GM18868 (cell line): Measurements from ENCODE around the gene IDNK.

Experiments used
- ATAC-seq: cut with Tn5 transposase; IDR thresholded peaks from one replicate; pipeline ENCODE4 v1.9.1; 2021; ENCODE audit warnings: mild to moderate bottlenecking, moderate library complexity; ENCODE audit not compliant: unreplicated experiment

The IDNK gene

DNA sequence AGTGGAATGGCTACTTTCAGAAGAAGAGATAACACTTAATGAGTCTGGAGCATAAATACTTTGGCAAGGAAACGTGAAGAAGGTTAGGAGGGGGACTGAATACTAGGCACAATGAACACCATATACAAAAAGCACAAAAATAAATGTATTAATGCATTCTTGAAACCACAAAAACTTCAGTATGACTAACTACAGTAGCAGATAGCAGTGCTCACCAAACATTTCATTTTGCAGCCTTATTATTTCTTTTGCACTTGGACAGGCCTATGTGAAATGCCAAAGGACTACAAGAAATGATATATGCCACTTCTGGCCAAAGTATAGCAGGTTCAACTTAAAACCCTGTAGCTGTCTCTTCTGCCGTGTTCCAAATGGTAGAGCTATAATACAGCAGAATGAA is 58.5 kb downstream of the IDNK start:
- peak; percentile 59 for ATAC-seq

DNA sequence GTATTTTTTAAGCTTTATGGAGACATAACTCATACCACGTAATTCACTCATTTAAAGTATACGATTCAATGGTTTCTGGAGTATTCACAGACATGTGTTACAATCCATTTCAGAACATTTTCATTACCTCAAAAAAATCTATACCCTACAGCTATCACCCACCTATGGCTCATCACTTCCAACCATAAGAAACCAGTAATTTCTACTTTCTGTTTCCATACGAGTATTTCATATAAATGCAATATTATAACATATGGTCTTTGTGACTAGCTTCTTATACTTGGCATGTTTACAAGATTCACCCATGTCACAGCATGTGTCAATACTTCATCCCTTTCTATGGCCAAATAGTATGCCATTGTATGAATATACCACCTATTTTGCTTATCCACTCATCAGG is 66.0 kb downstream of the IDNK start:
- no peak for ATAC-seq

DNA sequence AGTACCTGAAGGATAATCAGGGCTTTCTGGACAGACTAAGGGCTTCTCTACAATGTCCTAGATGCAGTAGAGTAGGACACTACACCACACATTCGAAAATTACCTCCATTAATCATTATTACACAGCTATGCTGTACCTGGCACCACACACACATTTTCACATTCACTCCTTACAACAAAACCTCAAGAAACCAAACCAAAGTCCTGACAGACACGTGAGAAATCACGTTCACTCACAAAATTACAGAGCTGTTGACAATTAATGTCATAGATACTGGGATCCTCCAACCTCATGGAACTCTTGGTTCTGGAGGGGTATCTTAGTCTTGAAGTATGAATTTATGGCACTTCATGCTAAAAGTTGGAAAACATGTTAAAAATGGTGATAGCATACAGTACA is 68.5 kb downstream of the IDNK start:
- ATAC-seq = no peak
